HG02885 (cell line): ENCODE measurements around the gene NRARP.

Experiments
- ATAC-seq: cut with Tn5 transposase; IDR thresholded peaks from one replicate; pipeline ENCODE4 v1.9.1; 2021; ENCODE audit warnings: mild to moderate bottlenecking; ENCODE audit not compliant: unreplicated experiment, poor library complexity

Gene NRARP

DNA sequence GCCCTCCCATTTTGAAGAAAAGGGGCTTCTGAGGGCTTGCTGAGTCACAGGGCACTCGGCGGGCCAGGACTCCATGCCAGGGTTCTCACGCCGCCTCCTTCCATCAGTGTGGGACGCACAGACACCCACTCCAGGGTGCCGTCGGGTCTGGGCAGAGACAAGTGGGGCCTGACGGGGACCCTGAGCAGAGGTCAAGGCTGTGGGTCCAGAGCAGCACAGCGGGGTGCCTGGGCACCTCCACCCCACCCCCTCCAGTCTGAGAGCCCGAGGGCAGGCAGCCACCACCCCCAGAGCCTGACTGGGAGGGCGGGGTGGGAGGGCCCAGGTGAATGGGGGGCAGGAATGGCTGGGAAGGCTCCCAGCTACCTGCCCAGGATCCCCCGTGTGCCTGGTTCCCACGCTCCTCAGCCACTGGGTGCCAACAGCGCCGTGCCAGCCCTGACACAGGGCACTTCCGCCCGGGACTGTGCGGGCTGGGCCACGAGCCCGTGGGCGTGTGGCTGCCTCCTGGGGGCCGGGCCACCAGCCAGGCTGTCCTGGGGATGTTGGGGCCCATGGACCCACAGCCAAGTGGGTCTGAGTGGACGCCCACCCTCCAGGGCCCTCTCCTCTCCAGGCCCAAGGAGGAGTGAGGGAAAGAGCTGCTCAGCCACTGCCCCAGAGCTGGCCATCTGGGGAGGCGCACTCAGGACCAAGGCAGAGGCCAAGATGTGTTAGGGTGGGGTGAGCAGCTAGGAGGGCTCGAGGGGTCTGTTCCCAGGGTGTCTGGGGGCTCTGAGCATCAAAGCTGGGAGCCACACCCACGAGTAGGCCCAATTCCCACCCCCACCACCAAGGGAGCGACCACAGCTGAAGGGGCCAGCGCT is 10.1 kb upstream of the NRARP start:
- ATAC-seq: no peak

DNA sequence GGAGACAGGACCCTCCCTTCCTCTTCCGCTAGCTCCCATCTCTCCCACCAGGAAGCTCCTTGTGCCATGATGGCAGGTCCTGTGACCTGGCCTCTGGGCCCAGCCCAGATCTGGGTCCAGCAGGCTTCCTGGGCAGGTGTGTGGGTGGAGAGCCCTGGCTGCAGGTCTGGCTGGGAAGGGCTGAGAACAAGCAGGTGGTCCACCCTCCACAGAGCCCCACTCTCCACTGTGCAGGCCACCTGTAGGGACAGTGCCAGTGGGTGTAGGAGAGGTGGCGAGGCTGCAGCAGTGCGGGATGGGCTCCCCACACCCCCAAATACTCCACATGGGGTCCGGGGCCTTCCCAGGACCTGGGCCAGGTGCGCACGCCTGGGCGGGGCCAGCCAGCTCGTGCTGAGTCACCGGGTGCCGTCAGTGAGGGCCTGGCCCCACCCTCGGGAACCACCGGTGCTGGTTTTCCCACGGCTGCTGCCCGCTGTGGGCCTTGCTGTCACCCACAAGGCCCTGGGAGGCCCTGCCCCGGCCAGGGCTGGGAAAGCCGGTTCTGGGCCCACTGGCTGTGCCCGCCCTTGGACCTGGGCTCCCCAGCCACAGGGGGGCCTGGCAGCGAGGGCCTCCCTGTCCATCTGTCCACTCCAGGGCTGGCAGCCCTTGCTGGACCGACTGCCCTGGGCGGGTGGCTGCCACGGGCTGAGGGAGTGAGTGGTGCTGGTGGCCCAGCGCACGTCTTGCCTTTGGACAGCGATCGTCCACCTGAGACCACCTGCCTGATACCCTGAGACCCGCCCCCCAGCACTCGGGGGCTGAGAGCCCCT is 9.3 kb upstream of the NRARP start:
- ATAC-seq: no peak

DNA sequence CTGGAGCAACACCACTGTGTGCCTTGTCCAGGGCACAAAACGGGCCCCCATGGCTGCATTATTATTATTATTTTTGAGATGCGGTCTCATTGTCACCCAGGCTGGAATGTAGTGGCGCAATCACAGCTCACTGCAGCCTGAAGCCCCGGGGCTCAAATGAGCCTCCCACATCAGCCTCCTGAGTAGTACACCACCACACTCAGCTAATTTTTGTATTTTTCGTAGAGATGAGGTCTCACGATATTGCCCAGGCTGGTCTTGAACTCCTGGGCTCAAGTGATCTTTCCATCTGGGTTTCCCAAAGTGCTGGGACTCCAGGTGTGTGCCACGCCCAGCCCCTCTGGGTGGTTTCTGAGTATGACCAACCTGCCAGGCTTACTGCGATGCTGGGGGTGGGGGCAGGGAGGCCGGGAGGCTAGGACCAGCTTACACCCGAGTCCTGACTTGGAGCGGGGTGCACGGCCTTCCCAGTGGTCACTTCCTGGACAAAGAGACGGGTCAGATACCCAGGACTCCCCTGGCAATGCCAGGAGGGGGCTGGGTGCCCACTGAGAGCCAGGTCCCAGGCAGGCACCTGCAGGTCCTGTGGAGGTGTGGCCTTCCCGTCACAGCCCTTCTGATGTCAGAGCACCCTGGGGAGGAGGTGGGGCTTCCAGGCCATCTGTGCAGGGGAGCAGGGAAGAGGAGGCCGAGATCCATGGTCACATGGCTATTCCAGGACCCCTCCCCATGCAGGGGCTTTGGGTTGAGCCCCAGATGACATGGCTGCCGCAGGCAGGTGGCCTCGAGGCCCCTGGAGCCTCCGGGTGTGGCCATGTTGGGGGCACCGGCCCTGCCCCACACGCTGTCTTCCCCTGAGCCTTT is 8.3 kb upstream of the NRARP start:
- no peak for ATAC-seq

DNA sequence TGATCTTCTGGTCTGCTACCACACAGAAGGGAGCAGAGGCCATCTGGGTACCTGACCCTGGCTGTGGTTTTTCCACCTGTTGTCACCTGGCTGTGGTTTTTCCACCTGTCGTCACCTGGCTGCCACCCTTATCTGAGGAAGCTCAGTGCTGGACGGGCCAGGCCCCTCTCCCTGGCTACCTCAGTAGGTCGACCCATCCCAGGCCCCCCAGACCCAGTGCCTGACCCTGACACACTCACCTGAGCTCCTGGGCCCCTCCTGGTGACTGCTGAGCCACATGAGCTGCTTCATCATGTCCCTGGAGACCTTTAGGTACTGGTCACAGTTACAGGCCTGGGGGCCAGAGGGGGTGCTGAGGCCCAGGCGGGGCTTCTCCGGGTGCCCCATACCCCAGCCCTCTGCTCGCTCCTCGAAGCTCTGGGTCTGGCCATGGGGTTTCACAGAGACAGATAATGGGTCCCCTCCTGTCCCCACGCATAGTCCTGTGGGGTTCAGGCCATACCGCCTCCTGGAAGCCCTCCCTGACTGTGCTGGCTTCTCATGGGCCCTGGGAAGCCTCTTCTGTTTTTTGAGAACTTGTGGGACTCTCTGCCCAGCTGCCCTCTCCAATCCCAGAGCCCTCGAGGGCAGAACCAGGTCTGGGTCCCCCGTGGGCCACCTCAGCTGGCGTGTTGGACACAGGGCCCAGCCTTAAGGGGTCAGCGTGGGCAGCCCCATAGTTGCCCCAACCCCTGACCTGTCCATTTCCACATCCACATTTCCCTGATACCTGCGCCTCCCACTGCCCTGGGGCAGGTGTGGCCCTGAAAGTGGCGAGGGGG is 7.5 kb upstream of the NRARP start:
- ATAC-seq: no peak

DNA sequence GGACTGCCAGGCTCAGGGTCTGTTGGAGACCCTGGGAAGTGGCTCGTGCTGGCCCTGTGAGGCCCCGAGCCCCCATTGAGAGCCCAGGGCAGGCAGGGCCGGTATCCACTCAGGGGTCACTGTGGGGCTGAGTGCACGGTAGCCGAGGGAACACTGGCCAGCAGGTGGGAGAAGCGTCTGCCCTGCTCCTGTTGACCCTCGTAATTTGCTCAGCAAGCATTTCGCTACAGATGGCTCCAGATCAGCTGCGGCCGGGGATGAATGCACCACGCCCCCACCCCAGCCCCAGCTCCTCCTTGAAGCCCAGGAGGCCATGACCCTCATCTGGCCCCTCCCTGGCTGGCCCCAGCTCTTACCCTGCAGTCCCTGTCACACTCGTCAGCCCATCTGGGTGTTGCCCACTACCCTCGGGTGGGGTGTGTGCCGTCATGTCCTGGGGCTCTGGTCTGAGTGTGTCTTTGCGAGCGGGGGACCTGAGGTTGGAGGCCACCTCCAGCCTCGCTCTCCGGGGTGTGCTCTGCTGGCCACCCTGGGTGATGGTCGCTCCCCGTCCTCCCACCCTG is 6.1 kb upstream of the NRARP start:
- ATAC-seq: no peak

DNA sequence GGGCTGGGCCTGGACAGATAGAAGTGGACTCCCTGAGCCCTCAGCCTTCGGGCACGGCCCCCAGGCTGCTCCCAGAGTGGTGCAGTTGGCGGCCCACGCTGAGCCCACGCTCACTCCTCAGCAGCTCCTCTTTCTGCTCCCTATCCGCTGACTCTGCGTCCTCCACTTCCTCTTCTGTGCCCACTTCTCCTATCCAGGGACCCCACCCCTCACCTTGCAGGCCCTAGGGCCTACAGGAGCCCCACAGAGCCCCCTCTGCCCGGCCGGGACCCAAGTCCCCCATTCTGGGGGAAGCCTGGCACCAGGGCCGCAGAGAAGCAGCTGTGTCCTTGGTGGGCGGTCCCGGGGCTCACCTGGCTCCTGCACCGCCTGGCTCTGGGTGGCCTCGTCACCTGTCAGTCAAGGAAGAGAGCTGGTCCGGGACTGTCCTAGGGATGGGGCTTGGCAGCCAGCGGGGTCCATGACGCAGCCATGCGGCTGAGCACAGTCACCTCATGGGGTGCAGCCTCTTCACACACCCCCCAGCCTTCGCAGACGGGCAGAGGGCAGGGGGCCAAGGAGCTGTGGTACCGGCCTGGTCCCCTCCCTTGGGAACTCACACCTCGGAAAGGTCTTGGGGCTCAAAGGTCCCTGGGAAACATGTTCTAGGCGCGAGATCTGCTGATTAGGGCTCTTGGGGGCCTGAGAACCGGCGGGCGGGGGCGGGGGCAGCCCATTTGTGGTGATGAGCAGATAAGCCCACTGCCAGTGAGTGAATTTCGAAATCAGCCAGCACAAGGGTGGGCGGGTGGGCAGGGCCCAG is 5.4 kb upstream of the NRARP start:
- no peak for ATAC-seq

DNA sequence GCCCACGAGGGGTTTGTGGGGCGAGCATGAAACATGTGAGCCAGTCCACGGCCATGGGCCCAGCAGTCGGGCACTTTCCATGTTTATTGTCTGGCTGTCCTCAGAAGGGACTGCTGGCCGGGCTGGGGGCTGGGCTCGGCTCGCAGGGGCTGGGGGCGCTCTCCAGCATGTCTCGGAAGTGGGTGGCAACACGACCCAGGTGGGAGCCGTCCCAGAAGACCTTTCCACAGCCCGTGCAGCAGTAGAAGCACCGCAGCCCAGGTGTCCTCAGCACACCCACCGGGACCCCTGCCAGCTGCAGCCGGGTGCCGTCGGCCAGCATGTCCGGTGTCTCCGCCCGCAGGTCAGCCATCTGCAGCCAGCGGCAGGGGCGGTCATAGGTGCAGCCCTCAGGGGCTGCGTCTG is 4.8 kb upstream of the NRARP start:
- no peak for ATAC-seq

DNA sequence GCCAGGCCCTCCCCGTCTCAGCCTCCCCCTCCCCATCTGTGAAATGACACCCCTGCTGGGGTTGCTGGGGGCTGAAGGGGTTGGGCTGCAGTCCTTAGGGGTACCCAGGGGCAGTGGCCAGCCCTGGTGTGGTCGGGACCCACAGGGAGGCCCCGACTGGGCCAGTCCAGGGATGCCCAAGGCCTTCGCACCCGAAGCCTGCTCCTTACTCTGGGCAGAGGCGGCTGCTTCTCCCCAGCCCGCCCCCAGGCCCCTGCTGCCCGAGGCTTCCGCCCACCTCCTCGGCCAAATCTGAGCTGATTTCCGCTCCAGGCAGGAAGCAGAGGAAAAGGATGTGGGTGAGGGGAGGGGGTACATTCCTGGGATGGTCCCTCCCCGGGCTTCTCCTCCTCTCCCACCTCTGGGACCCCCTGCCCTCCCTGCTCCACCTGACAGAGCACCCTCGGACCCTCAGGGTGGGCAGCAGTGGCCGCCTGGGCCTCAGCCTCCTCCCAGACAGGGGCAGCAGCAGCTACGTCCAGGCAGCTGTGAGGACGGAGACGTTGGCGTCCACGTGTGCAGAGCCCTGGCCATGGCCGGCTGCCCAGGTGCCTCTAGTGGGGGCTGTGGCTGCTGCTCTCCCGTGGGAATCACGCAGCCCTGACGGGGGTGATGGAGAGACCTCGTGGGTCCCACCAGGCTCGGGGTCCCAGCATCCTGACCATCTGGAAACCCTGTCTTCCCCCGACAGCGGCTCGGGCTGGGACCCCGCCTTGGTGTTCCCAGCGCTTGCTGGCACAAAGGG is 4.2 kb upstream of the NRARP start:
- no peak for ATAC-seq

DNA sequence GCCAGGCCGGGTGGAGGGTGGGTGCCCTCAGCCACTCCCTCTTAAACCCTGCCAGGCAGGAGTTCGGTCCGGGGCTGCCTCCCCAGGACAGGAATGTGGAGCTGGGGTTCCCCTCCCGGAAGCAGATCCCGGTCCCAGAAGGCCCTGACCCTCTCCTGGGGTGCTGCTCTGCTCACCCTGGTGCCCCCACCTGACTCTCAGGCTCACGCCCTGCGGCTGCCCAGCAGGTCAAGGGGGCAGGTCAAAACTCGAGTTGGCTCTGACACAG is 3.7 kb upstream of the NRARP start:
- ATAC-seq: no peak

DNA sequence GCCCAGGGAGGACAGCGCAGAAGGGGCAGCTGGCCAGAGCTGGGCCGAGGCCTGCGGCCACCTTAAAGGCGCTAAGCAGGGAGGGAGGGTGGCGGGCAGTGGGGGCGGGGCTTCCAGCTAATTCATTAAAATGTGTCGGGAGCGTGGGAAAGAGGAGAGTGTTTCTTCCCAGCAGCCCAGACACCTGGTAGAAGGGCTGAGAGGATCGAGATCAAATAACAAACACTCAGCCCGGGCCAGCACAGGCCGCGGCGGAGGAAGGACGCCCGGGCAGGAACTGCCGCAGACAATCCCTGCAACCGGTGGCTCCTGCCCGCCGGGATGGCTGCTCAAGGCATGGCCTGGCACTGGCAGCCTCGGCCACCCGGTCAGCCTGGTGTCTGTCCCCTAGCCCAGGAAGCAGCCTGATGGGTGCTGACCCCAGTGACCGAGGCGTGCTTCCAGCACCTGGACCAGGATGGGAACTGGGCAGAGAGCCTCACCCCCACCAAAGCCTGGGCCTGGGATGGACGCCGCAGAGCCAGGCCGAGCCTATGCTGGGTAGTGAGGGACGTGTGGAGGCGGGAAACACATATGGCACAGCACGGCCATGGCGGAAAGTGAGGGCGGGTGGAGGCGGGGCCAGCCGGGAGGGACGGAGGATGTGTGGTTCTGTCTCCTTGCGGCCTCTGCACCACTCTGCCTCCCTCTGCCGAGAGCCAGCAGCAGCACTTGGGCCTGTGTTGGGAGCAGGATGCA is 3.2 kb upstream of the NRARP start:
- ATAC-seq: no peak

DNA sequence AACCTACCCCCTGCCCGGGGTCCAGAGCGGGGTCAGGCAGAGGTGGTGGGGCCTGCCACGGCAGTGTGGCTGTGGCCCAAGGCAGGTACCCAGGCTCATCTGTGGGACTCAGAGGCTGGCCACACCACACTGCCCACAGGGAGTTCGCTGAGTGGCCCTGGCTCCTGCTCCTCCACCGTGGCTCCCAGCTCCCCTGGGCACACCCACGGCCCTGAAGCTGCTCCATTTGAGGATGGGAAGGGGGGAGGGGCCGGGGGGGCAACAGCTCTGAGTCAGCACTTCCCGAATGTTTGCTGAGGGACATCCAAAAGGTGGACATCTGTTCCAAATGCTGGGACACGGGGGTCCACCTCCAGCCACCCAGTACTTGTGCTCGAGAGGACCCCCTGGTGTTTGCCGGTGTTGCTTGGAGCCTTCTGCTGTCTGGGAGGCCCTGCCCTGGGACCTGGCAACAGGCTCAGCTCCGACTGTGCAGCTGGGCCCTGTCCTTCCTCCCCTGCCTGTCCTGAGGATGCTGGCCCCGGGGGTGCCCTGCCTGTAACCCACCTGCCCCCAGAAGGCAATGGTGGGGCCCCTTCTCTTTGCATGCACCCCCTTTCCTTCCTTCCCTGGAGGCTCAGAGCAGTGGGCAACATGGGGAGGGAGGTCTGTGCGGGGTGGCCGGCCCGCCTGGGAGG is 2.5 kb upstream of the NRARP start:
- ATAC-seq: no peak

DNA sequence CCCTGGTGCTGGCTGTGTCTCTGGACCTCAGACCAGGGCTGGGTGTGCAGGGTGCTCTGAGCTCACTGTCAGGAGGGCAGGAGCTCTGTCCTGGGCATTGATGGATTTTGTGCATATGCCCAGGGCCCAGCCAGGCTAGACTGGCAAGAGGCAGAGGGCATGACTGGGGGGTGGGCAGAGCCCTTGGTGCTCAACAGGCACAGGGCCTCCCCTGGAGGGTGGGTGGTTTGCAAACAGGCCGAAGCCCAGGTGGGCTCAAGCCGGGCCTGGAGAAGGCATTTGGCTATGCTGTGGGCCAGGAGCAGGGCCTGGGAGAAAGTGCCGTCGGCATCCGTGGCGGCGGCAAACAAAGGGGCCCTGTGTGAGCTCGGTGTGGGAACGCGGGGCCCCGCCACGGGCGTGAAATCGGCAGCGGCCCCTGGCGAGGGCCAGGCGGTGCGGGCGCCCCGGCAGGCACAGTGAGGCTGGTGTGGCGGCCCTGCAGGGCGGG is 1.9 kb upstream of the NRARP start:
- no peak for ATAC-seq

DNA sequence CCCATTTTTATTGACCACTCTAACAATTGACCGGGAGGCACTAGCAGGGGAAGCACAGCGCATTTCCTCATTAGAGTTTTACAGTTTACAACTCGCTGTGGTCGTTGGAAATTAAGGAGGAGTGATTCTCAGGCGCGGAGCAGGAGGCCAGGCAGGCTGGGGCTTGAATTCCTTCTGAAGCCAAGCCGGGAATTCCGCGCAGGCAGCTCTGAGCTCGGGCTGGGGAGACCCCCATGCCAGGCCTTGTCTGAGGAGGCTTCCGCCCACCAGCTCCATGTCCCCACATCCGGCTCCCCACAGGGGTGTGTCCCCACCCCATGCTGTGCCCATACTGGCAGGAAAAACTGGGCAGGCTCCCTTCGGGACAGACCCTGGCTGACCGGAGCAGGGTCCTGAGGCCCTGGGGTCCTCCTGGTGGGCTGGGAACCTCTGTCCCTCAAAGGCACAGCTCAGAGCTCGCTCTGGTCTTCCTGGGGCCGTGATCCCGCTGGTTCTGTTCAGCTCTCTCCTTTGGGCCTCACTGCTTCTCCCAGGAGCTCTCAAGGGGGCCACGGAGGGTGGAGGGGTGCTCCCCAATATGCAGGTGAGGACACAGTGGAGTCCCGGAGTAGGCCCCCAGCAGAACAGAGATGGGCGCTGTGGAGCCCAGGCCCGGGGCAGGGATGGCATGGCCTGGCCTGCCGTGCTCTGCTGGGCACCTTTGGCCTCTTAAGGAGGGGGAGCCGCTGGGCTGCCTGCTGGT is 1.3 kb upstream of the NRARP start:
- ATAC-seq: no peak

DNA sequence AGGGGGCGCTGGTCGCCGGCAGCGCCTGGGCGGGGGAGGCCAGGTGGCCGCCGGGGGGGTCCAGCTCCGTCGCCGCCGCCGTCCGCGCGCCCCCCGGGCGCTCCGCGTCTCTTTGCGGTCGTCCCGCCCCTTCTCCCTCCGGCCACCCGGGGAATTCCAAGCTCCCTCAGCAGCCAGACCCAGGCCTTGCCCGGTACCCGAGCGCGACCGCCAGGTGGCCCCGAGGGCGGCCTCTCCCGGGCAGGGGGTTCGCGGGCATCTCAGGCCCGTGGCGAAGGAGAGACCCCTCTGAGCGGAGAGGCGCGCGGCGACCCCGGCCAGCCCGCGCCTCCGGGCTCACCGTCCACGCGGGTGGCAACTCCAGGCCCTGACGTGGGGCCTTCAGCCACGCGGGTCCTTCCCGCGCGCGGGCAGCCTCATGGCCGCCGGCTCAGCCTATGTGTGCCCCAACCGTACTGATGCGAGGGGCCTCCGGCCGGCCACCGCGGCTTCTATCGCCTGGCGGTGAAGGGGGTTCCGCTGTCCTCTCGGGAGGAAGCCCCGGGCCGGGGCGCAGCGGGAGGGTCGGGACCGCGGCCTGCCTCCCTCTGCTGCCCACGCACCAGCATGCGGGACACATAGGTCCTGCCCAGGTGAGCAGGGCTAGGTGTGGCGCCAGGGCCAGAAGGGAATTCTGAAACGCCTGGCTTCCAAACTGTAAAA is 529 bp upstream of the NRARP start:
- ATAC-seq: peak; percentile 39

DNA sequence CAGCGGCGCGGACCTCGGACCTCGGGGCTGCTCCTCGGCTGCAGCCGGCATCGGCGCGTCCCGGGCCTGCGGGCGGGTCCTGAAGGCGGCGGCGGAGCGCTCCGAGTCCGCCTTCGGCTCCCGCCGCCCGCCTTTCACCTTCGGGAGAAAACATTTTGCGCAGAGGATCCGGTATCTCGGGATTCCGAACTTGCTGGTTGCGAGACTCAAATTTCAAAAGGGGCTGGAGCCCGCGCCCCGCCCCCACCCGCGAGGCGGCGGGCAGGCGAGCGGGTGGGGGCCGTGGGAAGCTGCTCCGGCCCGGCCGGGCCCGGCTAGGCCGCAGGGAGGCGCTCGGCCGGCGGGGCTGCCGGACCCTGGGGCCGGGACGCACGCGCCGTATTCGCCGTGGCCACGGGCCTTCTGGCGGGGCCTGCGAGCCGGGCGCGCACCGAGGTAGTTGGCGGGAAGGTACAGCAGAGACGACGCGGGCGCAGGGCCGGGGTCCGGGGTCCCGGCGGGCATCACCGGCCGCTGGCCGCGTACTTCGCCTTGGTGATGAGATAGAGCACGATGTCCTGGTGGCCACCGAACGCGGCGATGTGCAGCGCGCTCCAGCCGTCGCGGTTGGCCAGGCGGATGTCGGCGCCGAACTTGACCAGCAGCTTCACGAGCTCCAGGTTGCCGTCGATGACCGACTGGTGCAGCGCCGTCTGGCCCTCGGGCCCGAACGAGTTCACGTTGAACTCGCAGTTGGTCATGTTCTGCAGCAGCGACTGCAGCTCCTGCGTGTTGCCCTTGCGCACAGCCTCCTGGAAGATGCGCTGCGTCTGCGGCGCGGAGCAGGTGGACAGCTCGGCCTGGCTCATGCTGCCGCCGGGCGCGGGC is 757 bp downstream of the NRARP start:
- peak; percentile 20 for ATAC-seq
